GM15510 (cell line): ENCODE data around the gene ZFR.

ENCODE experiments used
- POLR2A ChIP-seq: IDR thresholded peaks from 3 replicates; pipeline ENCODE4 v1.6.1; 2011; ENCODE audit warnings: borderline replicate concordance; ENCODE audit not compliant: insufficient read length; ENCODE audit errors: extremely low read depth

ZFR gene

DNA sequence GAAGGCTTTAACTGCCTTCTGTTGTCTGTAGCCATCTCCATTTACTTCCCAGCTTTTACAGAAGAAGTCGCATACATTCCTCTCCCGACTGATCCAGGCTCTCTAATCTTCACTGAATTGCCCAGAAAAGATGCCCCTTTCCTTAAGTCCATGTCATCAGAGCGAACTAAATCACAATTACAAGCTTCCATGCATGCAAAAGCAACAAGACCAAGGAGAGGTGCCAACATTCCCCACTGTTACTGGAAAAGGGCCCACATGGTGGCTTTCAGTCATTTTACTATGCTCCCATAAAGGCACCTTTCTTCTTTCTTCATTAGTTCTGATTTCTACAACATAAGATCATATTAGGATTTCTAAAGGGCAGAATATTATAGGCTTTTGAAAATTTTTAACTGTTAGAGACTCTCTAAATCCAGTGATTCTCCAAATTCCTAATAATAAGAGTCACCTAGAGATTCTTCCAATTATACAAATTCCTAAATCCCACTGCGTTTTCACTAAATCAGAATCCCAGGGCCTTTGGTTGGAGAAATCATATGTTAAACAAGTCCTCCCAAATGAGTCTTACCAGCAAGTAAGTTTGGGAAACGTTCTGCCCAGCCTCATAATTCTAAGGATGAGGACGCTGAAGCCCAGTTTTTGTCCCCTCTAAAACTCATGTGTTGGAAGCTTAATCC lies 17.0 kb upstream of the ZFR start:
- no peak for TF ChIP-seq POLR2A

DNA sequence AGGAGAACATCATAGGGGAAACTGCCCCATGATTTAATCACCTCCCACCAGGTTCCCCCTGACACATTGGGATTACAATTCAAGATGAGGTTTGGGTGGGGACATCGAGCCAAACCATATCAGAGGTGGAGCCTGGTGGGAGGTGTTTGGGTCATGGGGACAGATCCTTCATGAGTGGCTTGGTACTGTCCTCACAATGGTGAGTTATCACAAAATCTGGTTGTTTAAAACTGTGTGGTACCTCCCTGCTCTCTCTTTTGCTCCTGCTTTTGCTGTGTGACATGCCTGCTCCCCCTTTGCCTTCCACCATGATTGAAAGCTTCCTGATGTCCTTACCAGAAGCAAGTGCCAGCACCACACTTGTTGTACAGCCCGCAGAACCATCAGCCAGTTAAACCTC lies 16.2 kb upstream of the ZFR start:
- TF ChIP-seq POLR2A, result no peak

GRCh38 chr5:32458880-32459495 lies 14.4 kb upstream of the ZFR start:
- no peak for TF ChIP-seq POLR2A

DNA sequence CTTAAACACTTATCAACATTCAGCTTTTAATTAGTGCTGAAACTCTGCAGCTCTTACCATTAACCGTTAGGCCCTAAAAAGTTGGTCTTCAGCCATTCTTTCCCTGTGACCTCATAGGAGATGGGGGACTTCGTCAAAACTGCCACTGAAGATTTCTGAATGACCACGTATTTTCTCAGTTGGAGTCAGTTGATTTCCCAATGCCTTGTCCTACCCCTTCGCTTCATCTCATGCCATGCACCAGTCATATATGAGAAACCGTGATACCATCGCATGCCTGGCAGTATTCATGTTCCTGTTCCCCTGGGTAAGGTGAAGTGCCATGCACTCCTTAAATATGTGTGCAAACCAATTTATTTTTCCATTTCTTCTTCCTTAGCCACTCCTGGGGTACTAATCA lies 10.8 kb upstream of the ZFR start:
- TF ChIP-seq POLR2A, result no peak

DNA sequence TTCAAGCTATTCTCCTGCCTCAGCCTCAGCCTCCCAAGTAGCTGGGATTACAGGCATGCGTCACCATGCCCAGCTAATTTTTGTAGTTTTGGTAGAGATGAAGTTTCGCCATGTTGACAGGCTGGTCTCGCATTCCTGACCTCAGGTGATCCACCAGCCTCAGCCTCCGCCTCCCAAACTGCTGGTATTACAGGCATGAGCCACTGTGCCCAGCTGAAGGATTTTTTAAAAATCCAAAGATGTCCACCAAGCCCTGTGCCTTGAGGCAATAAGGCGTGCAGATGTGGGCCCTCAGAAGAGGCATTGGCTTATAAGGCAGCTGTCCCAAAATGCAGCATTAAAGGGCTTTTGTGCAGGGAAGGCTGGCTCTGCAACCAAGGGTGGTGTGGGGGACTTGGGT lies 10.3 kb upstream of the ZFR start:
- TF ChIP-seq POLR2A, result no peak

DNA sequence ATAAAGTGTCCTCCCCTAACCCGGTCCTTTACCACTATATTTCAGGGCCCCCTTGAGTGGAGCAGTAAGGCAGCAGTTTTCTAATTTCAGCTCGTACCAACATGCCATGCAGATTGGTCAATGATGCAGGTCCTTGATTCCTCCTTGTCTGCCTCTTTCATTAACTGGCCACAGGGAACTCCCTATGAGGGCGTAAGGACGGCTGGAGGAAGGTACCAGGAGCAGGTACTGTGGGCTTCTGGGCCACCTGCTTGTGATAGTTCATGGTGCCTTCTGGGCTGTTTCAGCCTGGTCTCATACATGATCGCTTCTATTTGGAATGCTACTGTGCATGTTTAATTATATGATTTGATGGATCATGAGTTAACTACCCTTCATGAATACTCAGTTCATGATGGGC lies 9.4 kb upstream of the ZFR start:
- TF ChIP-seq POLR2A, result no peak

- no peak for TF ChIP-seq POLR2A
Observed at GRCh38 chr5:32450952-32451351, 6.4 kb upstream of the ZFR start.

GRCh38 chr5:32449262-32449661 lies 4.7 kb upstream of the ZFR start:
- TF ChIP-seq POLR2A, result no peak

- no peak for TF ChIP-seq POLR2A
Observed at GRCh38 chr5:32446630-32447029, 2.1 kb upstream of the ZFR start.

- no peak for TF ChIP-seq POLR2A
Observed at GRCh38 chr5:32445831-32446614, 1.5 kb upstream of the ZFR start.

DNA sequence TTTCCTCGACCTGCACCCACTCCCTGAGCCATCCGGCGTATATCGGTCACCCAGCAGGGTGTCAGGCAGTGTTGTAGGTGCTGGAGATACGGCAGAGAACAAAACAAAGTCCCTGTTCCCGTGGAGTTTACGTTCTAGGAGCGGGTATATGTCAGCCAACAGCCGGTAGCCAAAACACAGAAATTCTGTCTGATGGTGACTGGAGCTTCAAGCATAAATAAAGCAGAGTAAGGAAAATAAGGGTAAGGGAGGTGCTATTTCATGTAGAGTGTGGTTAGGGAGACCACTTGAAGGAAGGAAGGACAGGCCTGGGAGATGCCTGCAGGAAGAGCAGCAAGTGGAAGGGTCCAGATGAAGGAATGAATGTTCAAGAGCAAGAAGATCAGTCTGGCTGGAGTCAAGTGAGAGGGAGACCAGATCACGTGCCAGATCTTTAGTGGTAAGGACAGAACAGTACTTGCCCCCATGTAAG lies 783 bp upstream of the ZFR start:
- TF ChIP-seq POLR2A, result no peak

- peak; percentile 12 for TF ChIP-seq POLR2A
Observed at GRCh38 chr5:32443541-32444430, 754 bp downstream of the ZFR start.

DNA sequence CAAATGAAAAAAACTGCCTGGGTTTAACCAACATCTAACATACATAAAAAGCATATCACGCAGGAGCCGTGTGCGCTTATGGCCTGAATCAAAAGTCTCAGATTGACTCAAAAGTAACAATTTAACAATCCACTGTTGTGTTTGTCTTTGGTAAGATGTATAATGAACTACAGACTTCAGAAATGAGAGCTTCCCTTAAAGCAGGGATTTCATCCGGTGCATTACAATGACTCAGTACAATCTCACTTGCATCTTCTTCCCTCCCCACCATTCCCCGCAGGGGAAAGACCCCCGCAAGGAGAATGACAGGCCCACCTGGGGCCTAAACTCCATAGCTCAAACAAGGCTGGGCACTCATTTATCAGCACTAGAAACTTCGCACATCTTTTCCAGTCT lies 1.4 kb downstream of the ZFR start:
- TF ChIP-seq POLR2A, result no peak

- no peak for TF ChIP-seq POLR2A
Observed at GRCh38 chr5:32439086-32439642, 5.4 kb downstream of the ZFR start.
